Natural killer cell (primary cell): ENCODE data around the gene PRKCB. TPM values are rescaled to one million over a fixed set of nuclear protein-coding genes. Genes with fewer than 3 reads are reported as not detected.

Experiments
- ATAC-seq, 3 donors: fragments of 150-1000 bp in 2 of 3; fragments of 200-7000 bp in 1 of 3; cut with Tn5 transposase; 1 replicate in 1 of 3; 2 replicates in 2 of 3; pipeline ENCODE4 v1.10.0; 2021; ENCODE audit warnings: mild to moderate bottlenecking in 2 of 3, moderate library complexity in 2 of 3
- DNase-seq, 2 donors: peaks; one replicate each; pipeline versions ENCODE4 v3.0.0 to v3.0.0-alpha.2; 2013 to 2021; ENCODE audit warnings: mixed read lengths in 1 of 2
- H3K27ac ChIP-seq: one replicate; pipeline ENCODE4 v1.5.1; 2013; ENCODE audit warnings: mild to moderate bottlenecking, low read length
- H3K27me3 ChIP-seq: one replicate; pipeline ENCODE4 v1.6.1; 2013; ENCODE audit warnings: low read length; ENCODE audit not compliant: control insufficient read depth, insufficient read depth
- H3K36me3 ChIP-seq: one replicate; pipeline ENCODE4 v1.6.1; 2013; ENCODE audit warnings: low read length; ENCODE audit not compliant: control insufficient read depth, insufficient read depth
- H3K4me1 ChIP-seq: one replicate; pipeline ENCODE4 v1.6.1; 2013; ENCODE audit warnings: low read length; ENCODE audit not compliant: control insufficient read depth, insufficient read depth
- H3K4me3 ChIP-seq: one replicate; pipeline ENCODE4 v1.5.1; 2013; ENCODE audit warnings: low read length
- H3K9me3 ChIP-seq: one replicate; pipeline ENCODE4 v1.6.1; 2013; ENCODE audit warnings: low read length; ENCODE audit not compliant: control insufficient read depth, insufficient read depth
- H3K27ac Mint-ChIP-seq, 2 donors: one replicate each; pipeline ENCODE4 v1.8.0; 2022; ENCODE audit warnings: mild to moderate bottlenecking in 2 of 2, mixed read lengths in 2 of 2, moderate library complexity in 1 of 2
- H3K27me3 Mint-ChIP-seq, 2 donors: one replicate each; pipeline ENCODE4 v1.8.0; 2022; ENCODE audit warnings: low read depth in 2 of 2, mixed read lengths in 2 of 2
- H3K36me3 Mint-ChIP-seq: one replicate; pipeline ENCODE4 v1.8.0; 2022; ENCODE audit warnings: mixed read lengths
- H3K4me1 Mint-ChIP-seq, 2 donors: one replicate each; pipeline ENCODE4 v1.8.0; 2022; ENCODE audit warnings: mixed read lengths in 2 of 2
- H3K4me3 Mint-ChIP-seq: one replicate; pipeline ENCODE4 v1.8.0; 2022; ENCODE audit warnings: mild to moderate bottlenecking, moderate library complexity, mixed read lengths
- H3K9me3 Mint-ChIP-seq, 2 donors: one replicate each; pipeline ENCODE4 v1.8.0; 2022; ENCODE audit warnings: mixed read lengths in 2 of 2
- WGBS: methylation state at CpG from one replicate; pipeline ENCODE4 v1.1.7; 2013; ENCODE audit warnings: missing lambda C conversion rate; ENCODE audit not compliant: insufficient coverage; 5-methylcytosine and 5-hydroxymethylcytosine counted together
- intact Hi-C: fragments of 100-400 bp; cut with micrococcal nuclease; formaldehyde crosslinking; loops from one replicate; pipeline ENCODE4 v1.14.2; 2022
- total RNA-seq, 4 donors: library from RNA; stranded (reverse); fragments of 120-200 nt in 1 of 4; gene quantifications; one replicate each; pipeline versions ENCODE4 v1.2.3 to v1.2.4, GENCODE V29; 2013 to 2022
- TF ChIP-seq, protein P1 (sequence below): fragments of 200-600 bp; IDR thresholded peaks from one replicate; pipeline ENCODE4 v1.8.0; 2022; ENCODE audit warnings: antibody characterized with exemption

Gene PRKCB
- total RNA-seq, 3 donors from 2014 or later (not counting 1 experiment from before 2014, with no cell fraction given) = 182 to 222 (median 183) TPM

DNA sequence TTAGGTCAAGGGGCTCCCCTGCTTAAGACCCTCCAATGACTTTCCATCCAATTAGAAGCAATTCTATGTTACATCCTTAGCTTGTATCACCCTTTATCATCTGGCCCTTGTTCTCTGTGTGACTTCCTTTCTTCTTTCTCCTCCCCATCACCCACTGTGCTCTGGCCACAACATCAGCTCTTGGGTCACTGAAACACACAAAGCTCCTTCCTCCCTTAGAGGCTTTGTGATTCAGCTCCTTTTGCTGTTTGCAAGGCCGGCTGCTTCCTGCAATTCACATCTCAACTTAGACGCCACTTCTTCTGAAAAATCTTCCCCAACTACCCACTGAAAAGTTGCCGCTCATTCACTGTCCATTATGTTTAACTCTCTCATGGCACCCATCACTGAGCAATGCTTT, 289.4 kb downstream of the PRKCB start:
- Mint-ChIP-seq H3K27ac (peak overlapping the region in 1 of 2 donors; percentile 0), H3K27me3 (no peaks in the 10 kb centered on the region), H3K4me3 (no peak overlapping the region), H3K4me1 (peaks cover 6 to 16% of the 10 kb centered on the region in 2 donors), H3K9me3 (no peaks in the 10 kb centered on the region), H3K36me3 (peaks cover 8% of the 10 kb centered on the region)
- intact Hi-C loops = no loop called here
- no peak overlapping the region for H3K4me3 ChIP-seq
- TF ChIP-seq, protein P1, sequence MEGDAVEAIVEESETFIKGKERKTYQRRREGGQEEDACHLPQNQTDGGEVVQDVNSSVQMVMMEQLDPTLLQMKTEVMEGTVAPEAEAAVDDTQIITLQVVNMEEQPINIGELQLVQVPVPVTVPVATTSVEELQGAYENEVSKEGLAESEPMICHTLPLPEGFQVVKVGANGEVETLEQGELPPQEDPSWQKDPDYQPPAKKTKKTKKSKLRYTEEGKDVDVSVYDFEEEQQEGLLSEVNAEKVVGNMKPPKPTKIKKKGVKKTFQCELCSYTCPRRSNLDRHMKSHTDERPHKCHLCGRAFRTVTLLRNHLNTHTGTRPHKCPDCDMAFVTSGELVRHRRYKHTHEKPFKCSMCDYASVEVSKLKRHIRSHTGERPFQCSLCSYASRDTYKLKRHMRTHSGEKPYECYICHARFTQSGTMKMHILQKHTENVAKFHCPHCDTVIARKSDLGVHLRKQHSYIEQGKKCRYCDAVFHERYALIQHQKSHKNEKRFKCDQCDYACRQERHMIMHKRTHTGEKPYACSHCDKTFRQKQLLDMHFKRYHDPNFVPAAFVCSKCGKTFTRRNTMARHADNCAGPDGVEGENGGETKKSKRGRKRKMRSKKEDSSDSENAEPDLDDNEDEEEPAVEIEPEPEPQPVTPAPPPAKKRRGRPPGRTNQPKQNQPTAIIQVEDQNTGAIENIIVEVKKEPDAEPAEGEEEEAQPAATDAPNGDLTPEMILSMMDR = no peak
- peaks cover 48% of the 10 kb centered on the region for H3K36me3 ChIP-seq
- H3K27ac ChIP-seq = no peak overlapping the region
- no peaks in the 10 kb centered on the region for H3K4me1 ChIP-seq
- H3K27me3 ChIP-seq = no peaks in the 10 kb centered on the region
- DNase-seq (no peak), ATAC-seq (no peak)
- H3K9me3 ChIP-seq = no peaks in the 10 kb centered on the region
- 59% methylated on average over 3 of the region's 3 CpGs for WGBS

DNA sequence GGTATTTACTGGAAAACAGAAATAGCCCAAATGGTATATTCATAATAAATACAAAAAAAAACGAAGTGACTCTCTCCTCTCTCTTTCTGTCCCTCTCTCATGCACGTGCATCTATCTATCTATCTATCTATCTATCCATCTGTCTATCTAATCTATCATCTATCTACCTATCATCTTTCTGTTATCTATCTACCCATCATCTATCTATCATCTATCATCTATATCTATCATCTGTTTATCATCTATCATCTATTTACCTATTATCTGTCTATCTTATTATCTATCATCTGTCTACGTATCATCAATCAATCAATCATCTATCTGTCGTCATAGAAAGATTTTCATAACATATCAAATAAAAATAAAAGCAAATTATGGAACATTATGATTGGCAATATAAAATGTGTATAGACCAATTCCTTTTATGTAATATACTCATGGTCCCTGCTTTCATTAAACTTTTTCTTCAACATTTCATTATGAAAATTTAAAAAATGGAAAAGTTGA, 293.7 kb downstream of the PRKCB start:
- no peaks in the 10 kb centered on the region for H3K9me3 ChIP-seq
- peaks cover 47% of the 10 kb centered on the region for H3K36me3 ChIP-seq
- Mint-ChIP-seq H3K27ac (no peak overlapping the region), H3K4me1 (peaks cover 6 to 10% of the 10 kb centered on the region in 2 donors), H3K9me3 (no peaks in the 10 kb centered on the region), H3K36me3 (peaks cover 8% of the 10 kb centered on the region), H3K27me3 (no peaks in the 10 kb centered on the region), H3K4me3 (no peak overlapping the region)
- TF ChIP-seq, protein P1 = no peak
- H3K27ac ChIP-seq = no peak overlapping the region
- H3K27me3 ChIP-seq = no peaks in the 10 kb centered on the region
- no peaks in the 10 kb centered on the region for H3K4me1 ChIP-seq
- no peak overlapping the region for H3K4me3 ChIP-seq
- no peak for DNase-seq
- ATAC-seq = no peak
- WGBS = 100% methylated on average over 2 of the region's 4 CpGs
- intact Hi-C loops = no loop called here

DNA sequence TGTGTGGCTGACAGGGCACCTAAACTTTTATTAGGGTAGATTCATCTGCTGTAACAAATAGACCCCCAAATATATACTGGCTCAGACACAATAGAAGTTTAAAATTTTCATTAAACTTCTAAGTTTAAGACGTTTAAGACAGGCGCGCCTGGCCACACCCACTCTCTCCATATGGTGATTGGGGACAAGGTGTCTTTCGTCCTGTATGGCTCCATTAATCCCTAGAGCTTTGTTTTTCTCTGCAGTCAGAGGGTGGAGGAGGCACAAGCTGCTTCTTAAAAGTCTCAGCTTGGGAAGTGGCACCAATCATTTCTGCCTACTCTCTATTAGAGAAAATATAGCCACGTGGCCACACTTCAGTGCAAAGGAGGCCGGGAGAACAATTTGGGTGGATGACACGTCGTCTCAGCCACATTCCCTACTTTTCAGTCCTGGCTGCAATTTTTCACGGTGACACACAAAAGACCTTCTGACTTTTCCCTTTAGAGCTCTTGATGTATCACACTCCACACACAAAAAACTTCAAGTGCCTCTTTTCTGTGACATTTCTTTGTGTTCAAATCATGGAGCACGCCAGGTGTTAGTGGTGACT, 294.8 kb downstream of the PRKCB start:
- H3K27me3 Mint-ChIP-seq = no peaks in the 10 kb centered on the region
- H3K27me3 ChIP-seq = no peaks in the 10 kb centered on the region
- H3K4me1 ChIP-seq = no peaks in the 10 kb centered on the region
- peaks cover 35% of the 10 kb centered on the region for H3K36me3 ChIP-seq
- no peak overlapping the region for H3K4me3 ChIP-seq
- intact Hi-C loops = no loop called here
- 93% methylated on average over 7 of the region's 10 CpGs for WGBS
- peaks cover 3 to 9% of the 10 kb centered on the region in 2 donors for H3K4me1 Mint-ChIP-seq
- TF ChIP-seq, protein P1 = no peak
- no peaks in the 10 kb centered on the region for H3K9me3 ChIP-seq
- no peaks in the 10 kb centered on the region for H3K9me3 Mint-ChIP-seq
- H3K4me3 Mint-ChIP-seq = no peak overlapping the region
- no peak overlapping the region for H3K27ac Mint-ChIP-seq
- ATAC-seq (no peak), DNase-seq (no peak)
- no peak overlapping the region for H3K27ac ChIP-seq
- H3K36me3 Mint-ChIP-seq = peaks cover 3% of the 10 kb centered on the region

DNA sequence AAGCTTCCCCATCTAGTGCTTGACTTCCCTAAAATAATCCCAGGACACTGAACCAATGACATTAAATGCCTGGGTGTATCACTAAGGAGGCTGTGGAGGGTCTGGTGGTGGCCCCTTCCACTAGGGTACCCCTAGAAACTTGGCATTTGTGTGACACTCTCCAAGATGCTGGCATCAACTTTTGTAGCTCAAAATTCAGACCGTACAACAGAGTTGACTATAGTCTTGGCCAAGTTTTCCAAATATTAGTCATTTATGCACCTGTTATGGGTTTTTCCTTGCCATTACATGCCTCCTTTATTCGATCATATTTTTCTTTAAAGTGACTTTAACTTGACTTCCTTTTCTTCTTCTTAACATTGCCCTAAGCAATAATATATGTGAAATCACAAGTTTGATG, 295.5 kb downstream of the PRKCB start:
- Histone ChIP-seq H3K9me3 (no peaks in the 10 kb centered on the region), H3K36me3 (peaks cover 32% of the 10 kb centered on the region), H3K4me3 (no peak overlapping the region), H3K27ac (no peak overlapping the region), H3K27me3 (no peaks in the 10 kb centered on the region), H3K4me1 (no peaks in the 10 kb centered on the region)
- no peaks in the 10 kb centered on the region for H3K36me3 Mint-ChIP-seq
- H3K27ac Mint-ChIP-seq = no peak overlapping the region
- no peak for DNase-seq
- WGBS = 89% methylated on average over 1 of the region's 2 CpGs
- TF ChIP-seq, protein P1 = no peak
- peaks cover 5 to 7% of the 10 kb centered on the region in 2 donors for H3K4me1 Mint-ChIP-seq
- no peak for ATAC-seq
- no peaks in the 10 kb centered on the region for H3K27me3 Mint-ChIP-seq
- no peak overlapping the region for H3K4me3 Mint-ChIP-seq
- intact Hi-C loops = no loop called here
- H3K9me3 Mint-ChIP-seq = no peaks in the 10 kb centered on the region
